ENCODE data around the gene CTH.
"Not testable (repeated sequence)": the region's sequence is repeated elsewhere in the genome, so short reads cannot be mapped to it uniquely, and the experiment has no call there.

The CTH gene

GRCh38 chr1:70459496-70460225, 48.6 kb downstream of the CTH start:
- no peak for DNase-seq

GRCh38 chr1:70460740-70461713, 50.0 kb downstream of the CTH start:
- not testable (repeated sequence) for DNase-seq

- DNase-seq, result no peak
Measured at GRCh38 chr1:70462611-70463010, 51.5 kb downstream of the CTH start.

GRCh38 chr1:70465911-70466310, 54.8 kb downstream of the CTH start:
- no peak for DNase-seq

- DNase-seq, result no peak
Measured at GRCh38 chr1:70467531-70467930, 56.5 kb downstream of the CTH start.

- no peak for DNase-seq
Measured at GRCh38 chr1:70468180-70468579, 57.1 kb downstream of the CTH start.

GRCh38 chr1:70469184-70469583, 58.1 kb downstream of the CTH start:
- DNase-seq, result not testable (repeated sequence)

- no peak for DNase-seq
Measured at GRCh38 chr1:70475023-70475422, 64.0 kb downstream of the CTH start.

- no peak for DNase-seq
Measured at GRCh38 chr1:70477090-70477489, 66.0 kb downstream of the CTH start.

GRCh38 chr1:70477905-70478304, 66.8 kb downstream of the CTH start:
- DNase-seq, result not testable (repeated sequence)

- DNase-seq, result no peak
Measured at GRCh38 chr1:70483342-70483741, 72.3 kb downstream of the CTH start.

GRCh38 chr1:70485624-70486023, 74.6 kb downstream of the CTH start:
- no peak for DNase-seq

GRCh38 chr1:70486676-70487458, 75.8 kb downstream of the CTH start:
- DNase-seq, result no peak

GRCh38 chr1:70487459-70487815, 76.4 kb downstream of the CTH start:
- no peak for DNase-seq

GRCh38 chr1:70487910-70488665, 77.0 kb downstream of the CTH start:
- no peak for DNase-seq
